ENCODE measurements around the gene ERCC8.

ERCC8 gene

DNA sequence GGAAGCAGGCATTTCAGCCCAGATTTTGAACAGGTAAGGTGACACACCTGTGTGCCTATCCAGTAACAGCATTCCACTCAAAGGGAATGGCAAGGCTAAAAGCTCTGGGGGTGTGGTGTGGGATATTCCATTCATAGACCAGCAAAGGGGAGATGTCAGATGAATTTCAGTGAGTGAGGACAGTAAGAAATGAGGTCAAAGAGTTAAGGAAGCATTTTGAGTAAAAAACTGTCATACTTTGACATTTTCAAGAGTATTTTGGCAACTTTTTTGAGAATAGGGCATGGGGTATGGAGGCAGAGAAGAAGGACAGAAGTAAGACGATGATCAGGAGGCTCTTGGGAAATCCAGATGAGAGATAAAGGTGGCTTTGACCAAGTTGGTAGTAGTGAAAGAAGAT, 98.6 kb downstream of the ERCC8 start:
- TF ChIP-seq, protein P1, sequence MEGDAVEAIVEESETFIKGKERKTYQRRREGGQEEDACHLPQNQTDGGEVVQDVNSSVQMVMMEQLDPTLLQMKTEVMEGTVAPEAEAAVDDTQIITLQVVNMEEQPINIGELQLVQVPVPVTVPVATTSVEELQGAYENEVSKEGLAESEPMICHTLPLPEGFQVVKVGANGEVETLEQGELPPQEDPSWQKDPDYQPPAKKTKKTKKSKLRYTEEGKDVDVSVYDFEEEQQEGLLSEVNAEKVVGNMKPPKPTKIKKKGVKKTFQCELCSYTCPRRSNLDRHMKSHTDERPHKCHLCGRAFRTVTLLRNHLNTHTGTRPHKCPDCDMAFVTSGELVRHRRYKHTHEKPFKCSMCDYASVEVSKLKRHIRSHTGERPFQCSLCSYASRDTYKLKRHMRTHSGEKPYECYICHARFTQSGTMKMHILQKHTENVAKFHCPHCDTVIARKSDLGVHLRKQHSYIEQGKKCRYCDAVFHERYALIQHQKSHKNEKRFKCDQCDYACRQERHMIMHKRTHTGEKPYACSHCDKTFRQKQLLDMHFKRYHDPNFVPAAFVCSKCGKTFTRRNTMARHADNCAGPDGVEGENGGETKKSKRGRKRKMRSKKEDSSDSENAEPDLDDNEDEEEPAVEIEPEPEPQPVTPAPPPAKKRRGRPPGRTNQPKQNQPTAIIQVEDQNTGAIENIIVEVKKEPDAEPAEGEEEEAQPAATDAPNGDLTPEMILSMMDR (conservative IDR thresholded peaks at IDR 0.05; ENCODE audit: low read length): no peak
- TF ChIP-seq EZH2phosphoT487 (IDR thresholded peaks at IDR 0.05; ENCODE audit: borderline replicate concordance): no peak
- H3K79me2 ChIP-seq (ENCODE audit: insufficient read depth, low read length): no peaks in the 10 kb centered on the region
- no peak overlapping the region for H2AFZ ChIP-seq (ENCODE audit: low read length)
- H3K9me3 ChIP-seq (ENCODE audit: insufficient read depth, low read depth, low read length): no peaks in the 10 kb centered on the region
- no peak overlapping the region for H3K9ac ChIP-seq (ENCODE audit: low read depth, low read length, poor library complexity, severe bottlenecking)
- no peaks in the 10 kb centered on the region for H3K27me3 ChIP-seq (ENCODE audit: insufficient read depth, low read length, poor library complexity, severe bottlenecking)
- no peaks in the 10 kb centered on the region for H3K36me3 ChIP-seq (ENCODE audit: insufficient read depth, low read length)
- no peaks in the 10 kb centered on the region for H3F3A ChIP-seq (ENCODE audit: low read depth)
- H3K4me1 ChIP-seq (ENCODE audit: insufficient read depth, low read length, poor library complexity, severe bottlenecking): no peaks in the 10 kb centered on the region
- H4K20me1 ChIP-seq (ENCODE audit: insufficient read depth, low read length, poor library complexity, severe bottlenecking): no peaks in the 10 kb centered on the region
- no peak overlapping the region for H3K4me3 ChIP-seq (ENCODE audit: low read length, poor library complexity, severe bottlenecking)
- H3K9me2 ChIP-seq (replicated peaks; ENCODE audit: low read depth, low read length): no peaks in the 10 kb centered on the region
- H3K4me2 ChIP-seq (ENCODE audit: low read depth, low read length, poor library complexity, severe bottlenecking): no peak overlapping the region

DNA sequence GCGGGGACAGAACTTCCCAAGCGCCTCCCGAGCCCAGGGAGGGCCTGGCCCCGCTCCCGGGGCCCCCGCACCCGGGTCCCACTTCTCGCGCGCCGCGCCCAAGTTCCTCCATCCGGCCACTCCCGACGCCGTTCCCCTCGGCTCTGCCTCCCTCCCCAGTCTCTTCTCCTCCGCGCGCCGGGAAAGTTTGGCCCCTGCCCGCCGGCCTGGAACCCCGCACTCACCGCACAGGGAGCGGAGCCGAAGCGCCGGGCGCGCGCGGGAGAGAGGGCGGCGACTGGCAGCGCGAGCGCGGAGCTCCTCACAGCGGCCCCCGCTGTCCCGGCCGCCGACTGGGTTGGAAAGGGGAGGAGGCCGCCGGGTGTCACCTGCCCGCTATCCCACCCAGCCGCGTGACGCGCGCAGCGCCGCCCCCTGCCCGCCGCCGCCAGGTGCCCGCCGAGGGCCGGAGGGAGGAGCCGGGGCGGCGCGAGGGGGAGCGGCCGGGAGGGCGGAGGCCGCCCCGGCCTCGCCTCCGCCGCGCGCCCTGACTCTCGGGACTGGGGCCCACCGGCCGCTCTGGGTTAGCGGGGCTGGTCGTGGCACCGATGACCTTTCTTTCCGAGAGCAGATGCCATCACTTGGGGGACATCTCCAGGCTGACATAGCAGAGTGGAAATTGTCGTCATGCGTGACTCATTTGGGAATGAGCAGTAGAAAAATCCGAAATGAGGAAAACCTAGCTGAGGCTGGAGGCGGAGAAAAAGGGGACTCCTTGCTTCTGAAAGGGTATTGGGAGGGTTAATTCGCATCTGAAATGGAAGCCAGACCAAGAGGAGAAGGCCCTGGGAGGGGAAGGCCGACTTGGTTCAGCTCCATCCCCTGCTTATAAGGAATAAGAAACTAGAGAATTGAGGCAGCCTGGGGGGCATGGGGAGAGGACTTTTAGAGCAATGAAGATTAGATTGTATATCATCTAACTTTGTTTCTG, 100.6 kb downstream of the ERCC8 start, which contains the start of gene ELOVL7:
Gene ELOVL7 (minus strand): TSS at position 334 of the 970 bp plus-strand sequence. CDS start 56,872 bp downstream, outside the sequence.
- Histone ChIP-seq H3K4me3 (ENCODE audit: low read length, poor library complexity, severe bottlenecking) (no peak within 1 kb of the TSS), H3K27me3 (ENCODE audit: insufficient read depth, low read length, poor library complexity, severe bottlenecking) (no peaks in the 10 kb centered on the region), H3K4me1 (ENCODE audit: insufficient read depth, low read length, poor library complexity, severe bottlenecking) (no peaks in the 10 kb centered on the region), H2AFZ (ENCODE audit: low read length) (no peak within 1 kb of the TSS), H3K4me2 (ENCODE audit: low read depth, low read length, poor library complexity, severe bottlenecking) (no peak within 1 kb of the TSS), H3F3A (ENCODE audit: low read depth) (no peaks in the 10 kb centered on the region), H3K79me2 (ENCODE audit: insufficient read depth, low read length) (no peaks in the 10 kb centered on the region), H3K9me3 (ENCODE audit: insufficient read depth, low read depth, low read length) (no peaks in the 10 kb centered on the region), H3K36me3 (ENCODE audit: insufficient read depth, low read length) (no peaks in the 10 kb centered on the region), H3K9ac (ENCODE audit: low read depth, low read length, poor library complexity, severe bottlenecking) (no peak within 1 kb of the TSS), H4K20me1 (ENCODE audit: insufficient read depth, low read length, poor library complexity, severe bottlenecking) (no peaks in the 10 kb centered on the region), H3K9me2 (replicated peaks; ENCODE audit: low read depth, low read length) (no peaks in the 10 kb centered on the region)
- TF ChIP-seq, protein P1 (conservative IDR thresholded peaks at IDR 0.05; ENCODE audit: low read length): no peak
- no peak for TF ChIP-seq EZH2phosphoT487 (IDR thresholded peaks at IDR 0.05; ENCODE audit: borderline replicate concordance)

DNA sequence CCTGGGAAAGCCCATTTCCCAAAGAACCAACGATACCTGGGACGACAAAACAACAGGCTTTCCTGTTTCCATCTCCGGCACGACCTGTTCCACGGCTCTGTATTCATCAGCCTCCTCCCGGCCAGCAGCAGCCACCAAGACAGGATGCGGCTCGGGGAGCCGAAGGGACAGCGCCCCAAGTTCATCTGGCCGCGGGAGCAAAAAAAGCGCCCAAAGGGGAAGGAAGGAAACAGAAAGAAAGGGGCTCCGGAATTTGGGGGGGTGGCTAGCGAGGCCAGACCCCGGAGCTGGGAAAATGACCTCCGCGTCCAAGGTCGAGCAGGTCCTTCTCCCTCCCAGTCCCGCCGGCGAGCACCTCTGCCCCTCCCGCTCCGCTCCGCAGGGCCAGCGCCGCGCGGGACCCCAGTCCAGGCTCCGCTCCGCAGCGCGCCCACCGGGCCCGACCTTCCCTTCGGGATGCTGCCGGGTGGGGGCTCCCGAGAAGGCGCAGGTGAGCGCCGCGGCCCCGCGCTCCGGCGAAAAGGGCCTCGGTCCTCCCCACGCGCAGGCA, 101.4 kb downstream of the ERCC8 start:
- TF ChIP-seq EZH2phosphoT487 (IDR thresholded peaks at IDR 0.05; ENCODE audit: borderline replicate concordance): no peak
- TF ChIP-seq, protein P1 (conservative IDR thresholded peaks at IDR 0.05; ENCODE audit: low read length): no peak
- Histone ChIP-seq H2AFZ (ENCODE audit: low read length) (no peak overlapping the region), H3K9me3 (ENCODE audit: insufficient read depth, low read depth, low read length) (no peaks in the 10 kb centered on the region), H3K27me3 (ENCODE audit: insufficient read depth, low read length, poor library complexity, severe bottlenecking) (no peaks in the 10 kb centered on the region), H3K9me2 (replicated peaks; ENCODE audit: low read depth, low read length) (no peaks in the 10 kb centered on the region), H3K36me3 (ENCODE audit: insufficient read depth, low read length) (no peaks in the 10 kb centered on the region), H3K79me2 (ENCODE audit: insufficient read depth, low read length) (no peaks in the 10 kb centered on the region), H3K9ac (ENCODE audit: low read depth, low read length, poor library complexity, severe bottlenecking) (no peak overlapping the region), H3K4me1 (ENCODE audit: insufficient read depth, low read length, poor library complexity, severe bottlenecking) (no peaks in the 10 kb centered on the region), H3F3A (ENCODE audit: low read depth) (no peaks in the 10 kb centered on the region), H3K4me3 (ENCODE audit: low read length, poor library complexity, severe bottlenecking) (no peak overlapping the region), H4K20me1 (ENCODE audit: insufficient read depth, low read length, poor library complexity, severe bottlenecking) (no peaks in the 10 kb centered on the region), H3K4me2 (ENCODE audit: low read depth, low read length, poor library complexity, severe bottlenecking) (no peak overlapping the region)
